ENCODE data around the gene DUSP12.
A peak's percentile ranks its signal among the peaks of the same experiment; 100 is the strongest.
"Not testable (repeated sequence)": the region's sequence is repeated elsewhere in the genome, so short reads cannot be mapped to it uniquely, and the experiment has no call there.

Gene DUSP12, protein sequence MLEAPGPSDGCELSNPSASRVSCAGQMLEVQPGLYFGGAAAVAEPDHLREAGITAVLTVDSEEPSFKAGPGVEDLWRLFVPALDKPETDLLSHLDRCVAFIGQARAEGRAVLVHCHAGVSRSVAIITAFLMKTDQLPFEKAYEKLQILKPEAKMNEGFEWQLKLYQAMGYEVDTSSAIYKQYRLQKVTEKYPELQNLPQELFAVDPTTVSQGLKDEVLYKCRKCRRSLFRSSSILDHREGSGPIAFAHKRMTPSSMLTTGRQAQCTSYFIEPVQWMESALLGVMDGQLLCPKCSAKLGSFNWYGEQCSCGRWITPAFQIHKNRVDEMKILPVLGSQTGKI

DNA sequence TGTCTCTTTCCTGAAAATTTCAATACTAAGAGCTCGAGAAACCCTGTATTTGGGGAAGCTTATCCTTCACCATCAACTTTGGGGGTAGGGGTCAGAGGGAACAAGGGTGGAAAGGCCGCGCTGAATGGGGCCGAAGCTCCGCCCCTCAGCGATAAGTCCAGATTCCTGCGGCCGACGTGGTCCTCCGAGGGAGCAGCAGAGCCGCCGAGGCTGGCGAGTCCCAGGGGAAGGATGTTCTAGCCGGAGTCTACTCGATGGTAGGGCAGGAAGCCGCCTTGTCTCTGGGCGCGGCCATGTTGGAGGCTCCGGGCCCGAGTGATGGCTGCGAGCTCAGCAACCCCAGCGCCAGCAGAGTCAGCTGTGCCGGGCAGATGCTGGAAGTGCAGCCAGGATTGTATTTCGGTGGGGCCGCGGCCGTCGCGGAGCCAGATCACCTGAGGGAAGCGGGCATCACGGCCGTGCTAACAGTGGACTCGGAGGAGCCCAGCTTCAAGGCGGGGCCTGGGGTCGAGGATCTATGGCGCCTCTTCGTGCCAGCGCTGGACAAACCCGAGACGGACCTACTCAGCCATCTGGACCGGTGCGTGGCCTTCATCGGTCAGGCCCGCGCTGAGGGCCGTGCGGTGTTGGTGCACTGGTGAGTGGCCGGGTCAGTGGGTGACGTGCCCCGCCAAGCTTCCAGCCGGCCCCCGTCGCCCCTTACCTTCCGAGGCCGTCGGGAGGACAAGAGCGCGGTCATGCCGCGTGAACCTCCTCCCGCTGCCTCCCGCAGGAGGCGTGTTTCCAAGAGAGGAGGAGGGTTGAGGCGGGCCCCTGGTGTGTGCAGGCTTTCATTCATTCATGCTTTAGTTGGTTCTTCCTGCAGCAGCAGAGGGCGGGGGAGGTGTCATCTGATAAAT is at the start of gene DUSP12:
Gene DUSP12, plus strand, starts transcription at position 278 of the 899 bp plus-strand sequence. Its CDS starts 16 bp downstream, at position 294.
- peak; percentile 96 for DNase-seq

DNA sequence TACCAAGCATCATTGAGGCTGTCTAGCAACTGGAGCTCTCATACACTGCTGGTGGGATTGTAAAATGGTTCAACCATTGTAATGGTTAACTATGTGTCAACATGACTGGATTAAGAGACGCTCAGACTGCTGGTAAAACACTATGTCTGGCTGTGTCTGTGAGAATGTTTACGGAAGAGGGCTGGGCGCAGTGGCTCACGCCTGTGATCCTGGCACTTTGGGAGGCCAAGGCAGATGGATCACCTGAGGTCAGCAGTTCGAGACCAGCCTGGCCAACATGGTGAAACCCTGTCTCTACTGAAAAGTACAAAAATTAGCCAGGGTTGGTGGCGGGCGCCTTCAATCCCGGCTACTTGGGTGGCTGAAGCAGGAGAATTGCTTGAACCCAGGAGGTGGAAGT is 47.3 kb upstream of the DUSP12 start:
- no peak for DNase-seq

DNA sequence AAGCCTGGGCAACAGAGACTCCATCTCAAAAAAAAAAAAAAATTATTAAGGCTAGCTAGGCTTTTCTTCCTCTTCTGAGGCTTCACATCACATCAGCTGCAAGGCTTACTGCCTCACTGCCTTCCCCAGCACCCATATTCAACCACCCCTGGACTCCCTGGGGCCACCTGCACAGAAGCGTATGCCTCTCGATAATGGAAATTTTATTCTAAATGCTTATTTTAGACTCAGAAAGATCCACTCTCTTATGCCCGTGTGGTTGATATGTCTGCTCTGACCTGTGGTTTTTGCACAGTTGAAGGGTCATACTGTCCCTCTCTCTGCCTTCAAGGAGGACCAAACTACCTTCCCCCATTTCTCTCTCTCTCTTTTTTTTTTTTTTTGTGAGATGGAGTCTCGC is 44.0 kb upstream of the DUSP12 start:
- no peak for DNase-seq

DNA sequence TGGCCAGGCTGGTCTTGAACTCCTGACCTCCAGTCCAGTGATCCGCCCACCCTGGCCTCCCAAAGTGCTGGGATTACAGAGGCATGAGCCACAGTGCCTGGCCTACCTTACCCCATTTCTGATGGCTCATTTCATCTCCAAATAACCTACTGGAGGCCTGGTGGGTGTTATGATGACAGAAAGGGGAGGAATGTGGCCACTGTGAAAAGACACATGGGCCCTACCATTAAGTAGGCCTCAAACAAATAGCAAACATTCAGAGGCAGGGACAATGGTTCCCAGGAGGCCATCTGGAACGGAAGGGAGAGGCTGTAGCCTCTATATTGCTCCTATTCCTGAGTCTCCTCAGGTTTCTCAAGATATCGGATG is 43.5 kb upstream of the DUSP12 start:
- DNase-seq, result no peak

DNA sequence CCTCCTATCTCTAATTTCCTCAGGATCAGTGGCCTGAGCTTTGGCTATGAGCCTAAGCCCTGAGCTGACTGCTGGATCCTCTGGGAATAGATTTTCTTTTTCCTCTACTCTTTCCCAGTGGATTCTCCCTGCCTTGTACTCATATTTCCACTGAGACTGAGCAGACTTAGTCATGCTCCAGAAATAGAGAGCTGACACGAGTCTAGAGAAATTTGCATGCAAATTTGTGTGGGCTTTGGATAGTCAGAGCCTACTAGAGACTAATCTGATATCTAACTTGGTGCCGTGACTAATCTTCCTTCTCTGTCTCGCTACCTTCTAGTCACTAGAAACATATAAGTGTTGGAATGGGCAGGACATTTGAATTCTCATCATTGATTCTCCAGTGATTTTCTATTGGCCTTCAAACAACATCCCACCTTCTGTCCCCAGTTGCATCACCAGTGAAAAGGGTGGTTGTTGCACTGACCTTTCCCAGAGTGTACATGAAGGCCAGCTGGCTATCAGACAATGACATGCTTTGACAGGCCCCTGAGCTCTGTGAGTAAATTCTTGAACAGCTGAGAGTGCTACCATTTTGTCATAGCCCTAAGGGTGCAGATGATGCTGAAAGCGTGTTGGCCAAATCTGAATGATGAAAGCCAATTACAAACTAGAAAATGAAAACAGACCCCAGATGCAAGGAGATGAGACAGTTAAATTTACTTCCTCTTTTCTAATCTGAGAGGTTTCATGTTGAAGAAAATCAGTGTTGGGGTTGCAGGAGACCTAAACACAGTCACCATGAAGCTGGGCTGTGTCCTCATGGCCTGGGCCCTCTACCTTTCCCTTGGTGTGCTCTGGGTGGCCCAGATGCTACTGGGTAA is 42.9 kb upstream of the DUSP12 start, which contains the start of gene FCRLA:
Gene FCRLA, plus strand, starts transcription at position 748 of the 866 bp plus-strand sequence. Its CDS starts 36 bp downstream, at position 784.
- DNase-seq, result no peak

DNA sequence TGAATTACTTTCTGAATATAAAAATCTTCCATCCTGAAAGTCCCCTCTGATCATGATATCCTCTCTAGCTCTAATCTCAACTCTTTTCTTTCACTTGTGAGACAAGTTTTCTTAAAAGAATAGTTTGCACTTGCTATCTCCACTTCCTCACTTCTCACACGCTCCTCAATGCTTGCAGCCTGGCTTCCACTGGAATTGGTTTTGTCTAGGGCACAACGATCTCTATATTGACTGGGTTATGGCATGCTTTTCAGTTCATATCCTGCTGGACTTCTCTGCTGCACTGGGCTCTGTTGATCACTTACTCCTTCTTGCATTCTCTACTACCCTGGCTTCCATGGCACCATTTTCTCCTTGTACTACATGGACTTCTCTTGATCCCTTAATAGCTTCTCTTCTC is 42.1 kb upstream of the DUSP12 start:
- DNase-seq, result no peak

DNA sequence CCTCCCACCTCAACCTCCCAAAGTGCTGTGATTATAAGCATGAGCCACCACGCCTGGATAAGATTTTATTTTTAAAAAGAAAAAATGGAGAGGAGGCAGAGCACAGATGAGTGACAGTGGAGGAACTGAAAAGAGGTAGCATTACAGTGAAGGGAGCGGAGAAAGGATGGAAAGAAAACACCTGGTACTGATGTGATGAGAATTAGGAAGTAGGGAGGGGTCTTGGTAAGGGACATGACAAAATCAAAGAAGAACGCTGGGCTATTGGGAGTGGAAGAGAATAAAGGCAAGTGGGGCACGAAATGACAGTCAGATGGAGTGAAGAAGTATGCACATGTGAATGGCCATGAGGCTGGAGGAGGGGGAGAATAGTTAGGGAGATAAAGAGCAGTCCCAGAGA is 40.2 kb upstream of the DUSP12 start:
- no peak for DNase-seq

DNA sequence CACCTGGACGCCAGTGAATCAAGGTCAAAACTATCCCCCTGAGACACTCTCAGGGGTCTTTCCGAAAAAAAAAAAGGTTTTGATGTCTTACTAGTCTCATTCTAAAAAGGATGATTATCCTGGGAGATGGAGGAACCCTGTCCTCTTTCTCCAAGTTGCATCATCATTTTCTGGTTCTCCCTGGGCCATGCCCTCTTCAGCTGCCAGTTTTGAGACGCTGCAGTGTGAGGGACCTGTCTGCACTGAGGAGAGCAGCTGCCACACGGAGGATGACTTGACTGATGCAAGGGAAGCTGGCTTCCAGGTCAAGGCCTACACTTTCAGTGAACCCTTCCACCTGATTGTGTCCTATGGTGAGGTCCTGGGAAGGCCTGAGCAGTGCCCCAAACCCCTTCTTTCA is 39.0 kb upstream of the DUSP12 start:
- DNase-seq, result no peak

DNA sequence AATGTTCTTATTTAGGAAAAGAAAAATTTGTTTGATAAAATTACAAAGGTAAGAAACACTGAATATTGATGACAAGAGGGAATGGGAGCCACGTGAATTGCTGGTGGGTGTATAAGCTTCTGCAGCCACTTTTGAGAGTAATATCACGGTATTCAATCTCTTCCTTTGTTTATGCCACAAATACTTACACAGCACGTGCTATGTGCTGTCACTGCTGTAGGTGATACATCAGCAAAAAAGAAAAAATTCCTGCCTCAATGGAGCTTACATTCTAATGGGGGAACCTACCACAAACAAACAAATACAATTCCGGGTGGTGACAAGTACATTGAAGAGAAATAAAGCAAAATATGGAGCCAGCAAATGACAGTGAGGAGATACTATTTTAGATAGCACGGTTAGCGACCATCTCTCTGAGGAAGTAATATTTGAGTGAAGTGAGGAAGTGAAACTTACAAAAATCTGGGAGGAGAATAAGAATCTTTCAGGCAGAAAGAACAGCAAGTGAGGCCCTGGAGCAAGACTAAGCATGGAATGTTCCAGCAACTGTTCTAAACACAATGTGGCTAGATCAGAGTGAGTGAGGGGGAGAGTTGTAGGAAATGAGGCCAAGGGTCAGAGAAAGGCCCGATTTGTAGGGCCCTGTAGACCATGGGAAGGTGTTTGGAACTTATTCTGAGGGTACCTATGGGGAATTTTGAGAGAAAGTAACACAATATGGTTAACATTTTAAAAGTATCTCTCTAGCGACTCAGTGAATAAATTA is 30.8 kb upstream of the DUSP12 start:
- no peak for DNase-seq

DNA sequence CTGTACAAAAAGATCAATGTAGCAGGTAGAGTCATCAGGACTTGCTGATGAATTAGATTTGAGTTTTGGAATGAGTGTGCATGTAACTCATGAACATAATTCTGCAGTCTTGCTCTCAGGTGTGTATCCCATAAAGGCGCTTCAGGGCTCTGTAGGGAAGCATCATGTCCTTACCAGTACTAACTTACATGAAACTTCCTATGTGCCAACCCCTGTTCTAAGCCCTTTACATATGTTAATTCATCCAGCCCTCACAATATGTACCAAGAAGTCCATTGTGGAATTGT is 30.3 kb upstream of the DUSP12 start:
- no peak for DNase-seq

DNA sequence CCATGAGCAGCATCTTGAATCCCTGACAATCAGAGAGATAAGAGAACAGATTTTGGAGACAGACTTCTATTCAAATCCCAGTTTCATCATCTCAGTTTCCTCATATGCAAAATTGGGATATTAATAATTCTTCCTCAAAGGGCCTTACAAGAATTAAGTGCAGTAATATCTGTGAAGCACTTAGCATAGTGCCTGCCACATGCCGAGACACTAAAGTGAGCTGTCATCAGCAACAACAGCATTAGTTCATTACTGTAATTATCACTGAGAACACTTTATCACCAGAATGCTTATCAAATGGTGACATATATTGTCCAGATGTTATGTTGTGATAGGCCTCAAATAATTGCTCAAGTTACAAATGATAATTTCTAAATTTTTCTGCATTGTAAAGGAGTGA is 29.2 kb upstream of the DUSP12 start:
- DNase-seq, result no peak

DNA sequence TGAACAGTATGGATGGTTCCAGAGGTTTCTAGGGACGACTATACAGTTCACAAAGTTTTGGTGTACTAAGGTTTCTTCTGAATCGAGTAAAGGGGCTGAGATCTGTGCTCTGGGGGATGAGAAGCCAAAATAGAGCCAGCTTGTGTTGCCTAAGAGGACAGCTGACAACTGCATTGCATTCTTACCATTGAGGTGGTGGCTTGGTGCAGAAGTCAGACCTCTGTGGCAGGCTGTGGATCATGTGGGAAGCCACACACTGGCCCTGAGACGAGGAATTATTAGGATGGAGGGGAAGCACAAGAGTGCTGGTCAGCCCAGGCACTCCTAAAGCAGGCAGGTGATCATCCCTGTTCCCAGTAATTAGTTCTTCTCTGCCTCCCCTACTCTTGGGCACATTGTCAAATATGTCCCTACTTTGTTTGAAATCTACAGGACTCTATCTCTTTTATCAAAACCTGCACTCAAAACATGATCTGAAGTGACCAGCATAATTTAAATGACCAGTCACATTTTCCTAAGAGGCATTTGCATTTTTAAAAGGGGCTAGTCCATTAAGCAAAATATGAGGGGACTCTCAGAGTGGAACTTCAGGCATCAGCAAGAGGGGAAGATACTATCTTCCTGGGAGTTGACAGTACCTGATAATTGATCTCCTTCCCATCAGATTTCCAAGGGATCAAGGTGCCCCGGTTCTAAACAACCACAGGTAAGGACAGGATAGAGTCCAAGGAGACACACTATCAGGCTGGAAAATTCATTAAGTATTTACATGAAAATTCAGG is 28.4 kb upstream of the DUSP12 start, which contains the start of gene FCRLB:
Gene FCRLB, plus strand, starts transcription at position 589 of the 782 bp plus-strand sequence. CDS start 1,129 bp downstream, outside the sequence.
- DNase-seq, result no peak

DNA sequence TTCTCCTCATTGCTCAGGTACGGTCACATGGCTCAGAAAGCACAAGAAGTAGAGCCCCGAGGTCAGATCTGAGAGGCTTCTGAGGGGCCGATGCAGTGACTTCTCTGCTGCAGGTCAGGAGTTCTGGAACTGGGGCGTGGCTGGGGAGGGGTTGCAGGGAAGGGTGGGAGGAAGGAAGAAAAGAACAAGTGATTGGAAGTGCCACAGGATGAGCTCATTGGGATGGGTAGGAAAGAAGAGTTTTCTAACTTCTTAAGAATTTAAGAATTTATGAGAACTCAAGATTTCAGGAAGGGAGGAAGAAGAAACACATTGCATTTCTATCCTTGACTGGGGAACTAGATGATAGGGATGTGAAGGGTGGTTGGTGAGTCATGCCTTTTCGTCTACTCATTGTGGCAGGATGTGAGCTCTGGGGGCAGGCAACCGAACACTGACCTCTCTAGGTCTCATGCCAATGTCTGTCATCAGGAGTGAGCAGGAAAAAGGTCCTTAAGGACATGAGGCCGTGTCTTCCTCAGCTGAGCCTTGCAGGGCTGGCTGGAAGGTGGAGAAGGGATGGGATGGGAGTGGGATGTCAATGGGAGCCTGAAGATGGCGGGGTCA is 27.7 kb upstream of the DUSP12 start:
- DNase-seq, result no peak

DNA sequence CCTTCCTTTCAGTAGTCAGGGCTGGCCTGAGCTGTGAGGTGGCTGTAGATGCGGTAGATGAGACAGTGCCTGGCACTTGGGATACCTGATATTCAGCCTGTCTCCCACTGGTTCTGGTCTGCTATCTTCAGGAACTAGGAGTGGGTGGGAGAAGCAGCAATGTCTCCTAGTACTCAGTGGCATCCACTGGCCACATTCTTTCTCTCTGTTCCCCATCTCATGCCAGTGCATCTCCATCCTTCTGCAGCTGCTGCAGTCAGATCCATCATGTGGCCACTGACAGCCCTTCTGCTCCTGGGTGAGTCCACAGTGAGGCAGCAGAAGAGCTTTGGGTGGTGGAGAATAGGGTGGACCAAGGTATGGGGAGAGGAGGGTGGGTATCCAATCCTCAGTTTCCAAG is 27.2 kb upstream of the DUSP12 start:
- no peak for DNase-seq

DNA sequence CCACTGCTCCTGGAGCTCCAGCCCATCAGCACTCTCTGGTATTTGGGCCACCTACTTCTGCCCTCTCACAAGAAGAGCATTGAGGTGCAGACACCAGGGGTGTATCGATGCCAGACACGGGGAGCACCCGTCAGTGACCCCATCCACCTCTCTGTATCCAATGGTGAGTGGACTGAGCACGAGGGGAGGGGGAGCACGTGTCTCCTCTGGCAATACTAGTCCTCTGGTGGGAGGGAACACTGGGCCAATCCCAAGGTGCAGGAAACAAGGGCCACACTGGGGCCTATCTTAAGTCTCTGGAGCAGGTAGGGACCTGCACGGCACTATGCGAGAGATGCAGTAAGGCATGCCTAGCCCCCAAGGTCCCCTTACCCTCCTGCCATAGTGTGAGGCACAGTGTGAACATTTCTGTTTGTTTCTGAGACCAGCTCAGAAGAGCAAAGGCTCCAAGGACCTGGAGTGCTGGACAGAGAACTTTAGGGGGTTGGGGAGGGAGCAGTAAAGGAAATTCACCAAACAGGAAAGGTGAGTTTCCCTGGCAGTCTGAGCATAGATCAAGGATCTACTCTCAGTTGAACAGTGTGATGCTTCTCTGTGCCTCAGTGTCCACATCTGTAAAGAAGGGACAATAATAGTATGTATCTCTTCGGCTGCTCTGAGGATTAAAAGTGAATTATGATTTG is 26.0 kb upstream of the DUSP12 start:
- no peak for DNase-seq

DNA sequence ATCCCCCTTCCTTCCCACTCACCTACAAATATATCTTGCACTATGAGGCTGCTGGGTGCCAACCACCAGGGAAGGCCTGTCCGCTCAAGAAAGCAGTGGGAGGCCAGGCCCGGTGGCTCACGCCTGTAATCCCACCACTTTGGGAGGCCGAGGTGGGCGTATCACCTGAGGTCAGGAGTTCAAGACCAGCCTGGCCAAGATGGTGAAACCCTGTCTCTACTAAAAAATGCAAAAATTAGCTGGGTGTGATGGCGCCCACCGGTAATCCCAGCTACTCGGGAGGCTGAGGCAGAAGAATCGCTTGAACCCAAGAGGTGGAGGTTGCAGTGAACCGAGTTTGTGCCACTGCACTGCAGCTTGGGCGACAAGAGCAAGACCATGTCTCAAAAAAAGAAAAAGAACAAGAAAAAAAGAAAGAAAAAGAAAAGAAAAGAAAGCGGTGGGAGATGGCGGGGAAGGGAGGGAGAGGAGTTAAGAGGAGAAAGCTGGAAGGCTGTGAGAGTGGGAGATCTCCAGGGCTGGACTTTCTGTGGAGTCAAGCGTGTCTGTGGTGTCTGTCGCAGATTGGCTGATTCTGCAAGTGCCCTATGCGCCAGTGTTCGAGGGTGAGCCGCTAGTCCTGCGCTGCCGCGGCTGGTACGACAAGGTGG is 24.2 kb upstream of the DUSP12 start:
- not testable (repeated sequence) for DNase-seq

DNA sequence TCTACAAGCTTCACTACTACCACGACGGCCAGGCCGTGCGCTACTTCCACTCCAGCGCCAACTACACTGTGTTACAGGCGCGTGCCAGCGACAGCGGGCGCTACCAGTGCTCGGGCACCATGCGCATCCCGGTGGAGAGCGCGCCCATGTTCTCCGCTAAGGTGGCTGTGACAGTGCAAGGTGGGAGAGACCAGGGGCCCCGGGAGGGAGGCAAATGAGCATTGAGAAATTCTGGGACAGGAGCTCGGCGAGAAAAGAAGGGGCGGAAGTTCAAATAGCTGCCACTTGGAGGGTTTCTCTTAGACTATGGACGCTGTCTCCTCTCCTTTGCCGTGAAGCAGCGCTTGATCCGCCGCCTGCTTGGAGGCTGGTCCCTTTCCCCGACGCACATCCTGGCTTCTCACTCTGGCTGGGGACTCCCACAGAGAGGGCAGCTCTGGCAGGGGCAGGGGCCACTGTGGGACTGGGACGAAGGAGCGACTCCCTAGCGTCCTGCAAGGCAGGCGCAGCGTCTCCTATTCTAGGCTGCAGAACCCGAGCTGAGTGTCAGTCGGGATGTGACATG is 23.6 kb upstream of the DUSP12 start:
- DNase-seq, result no peak

DNA sequence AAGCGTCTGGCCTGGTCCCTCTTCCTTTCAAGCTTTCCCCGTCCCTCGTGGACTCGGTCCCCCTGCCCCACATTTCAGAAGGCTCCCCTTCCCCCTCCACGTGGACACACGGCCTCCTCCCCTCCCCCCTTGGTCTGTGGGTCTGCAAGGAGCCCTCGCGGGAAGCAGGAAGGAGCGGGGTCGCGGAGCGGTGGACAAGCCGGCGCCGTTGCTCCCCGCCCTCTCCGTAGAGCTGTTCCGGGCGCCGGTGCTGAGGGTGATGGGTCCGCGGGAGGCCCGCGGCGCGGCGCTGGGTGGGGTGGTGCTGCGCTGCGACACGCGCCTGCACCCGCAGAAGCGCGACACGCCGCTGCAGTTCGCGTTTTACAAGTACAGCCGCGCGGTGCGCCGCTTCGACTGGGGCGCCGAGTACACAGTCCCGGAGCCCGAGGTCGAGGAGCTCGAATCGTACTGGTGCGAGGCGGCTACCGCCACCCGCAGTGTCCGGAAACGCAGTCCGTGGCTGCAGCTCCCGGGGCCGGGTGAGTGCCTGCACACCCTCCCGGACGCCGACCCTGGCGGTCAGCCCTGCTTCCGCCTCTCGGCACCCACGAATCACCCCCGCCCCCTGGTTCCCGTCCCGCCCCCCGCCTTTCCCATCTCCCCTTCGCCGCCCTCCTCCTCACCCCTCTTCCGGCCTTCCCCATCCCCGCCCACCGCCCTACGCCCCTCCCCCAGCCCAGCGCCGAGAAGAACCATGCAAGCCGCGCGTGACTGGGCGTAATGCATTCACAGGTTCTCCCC is 22.9 kb upstream of the DUSP12 start:
- peak; percentile 45 for DNase-seq
